ENCODE measurements around the gene COL9A3.
"Not testable (repeated sequence)": the region's sequence is repeated elsewhere in the genome, so short reads cannot be mapped to it uniquely, and the experiment has no call there.

The COL9A3 gene

DNA sequence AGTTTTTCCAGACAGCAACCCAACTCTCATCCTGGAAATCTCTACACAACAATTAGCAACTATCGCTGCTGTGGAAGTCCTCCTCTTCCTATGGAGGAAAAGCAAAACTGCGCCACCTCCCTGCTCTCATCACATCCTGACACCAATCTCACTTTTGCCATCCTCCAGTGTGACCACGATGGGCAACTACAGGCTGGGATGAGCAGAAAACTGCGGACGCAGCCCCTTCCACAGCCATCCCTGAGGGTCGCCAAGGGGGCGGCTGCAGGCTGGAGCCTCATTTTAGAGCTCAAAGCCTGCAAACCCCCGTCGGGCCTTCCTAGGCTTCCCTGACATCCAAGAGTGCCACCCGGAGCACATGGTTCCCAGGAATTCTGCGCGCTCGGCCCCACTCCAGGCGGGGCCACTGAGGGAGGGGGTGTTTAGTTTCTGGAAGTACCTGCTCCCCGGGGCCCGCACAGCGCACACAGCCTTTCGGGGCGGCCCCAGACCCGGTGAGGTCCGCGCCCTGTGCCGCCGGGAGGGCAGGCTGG is 43.6 kb downstream of the COL9A3 start:
- no peak for DNase-seq

DNA sequence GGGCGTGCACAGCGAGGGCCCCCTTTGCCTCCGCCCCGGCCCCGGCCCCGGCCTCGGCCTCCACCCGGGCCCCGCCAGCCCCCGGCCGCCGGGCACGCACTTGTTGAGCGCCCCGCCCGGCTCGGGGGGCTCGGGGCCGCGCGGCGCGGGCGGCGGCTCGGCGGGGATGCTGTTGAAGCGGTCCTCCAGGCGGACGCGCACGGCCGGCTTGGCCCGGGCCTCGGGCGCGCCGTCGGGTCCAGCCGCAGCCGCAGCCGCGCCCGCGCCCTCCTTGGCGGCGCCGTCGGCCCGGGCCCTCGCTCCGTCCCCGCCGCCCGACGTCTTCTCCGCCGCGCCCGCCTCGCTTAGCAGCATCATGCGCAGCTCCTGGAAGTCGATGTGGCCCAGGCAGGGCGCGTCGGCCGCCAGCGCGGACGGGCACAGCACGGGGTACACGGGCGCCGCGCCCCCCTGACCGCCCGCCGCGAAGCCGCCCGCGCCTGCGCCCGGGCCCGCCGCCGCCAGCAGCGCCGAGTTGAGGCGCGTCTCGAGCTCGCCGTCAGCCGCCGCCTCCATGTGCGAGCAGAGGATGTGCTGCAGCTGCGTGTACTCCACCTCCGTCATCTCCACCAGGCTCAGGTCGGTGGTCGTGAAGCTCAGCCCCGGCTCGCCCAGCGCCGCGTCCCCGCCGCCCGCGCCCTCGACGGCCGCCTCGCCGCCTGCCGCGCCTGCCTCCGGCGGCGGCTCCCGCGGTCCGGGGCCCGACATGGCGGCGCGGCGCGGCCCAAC is 44.3 kb downstream of the COL9A3 start:
- DNase-seq, result no peak

DNA sequence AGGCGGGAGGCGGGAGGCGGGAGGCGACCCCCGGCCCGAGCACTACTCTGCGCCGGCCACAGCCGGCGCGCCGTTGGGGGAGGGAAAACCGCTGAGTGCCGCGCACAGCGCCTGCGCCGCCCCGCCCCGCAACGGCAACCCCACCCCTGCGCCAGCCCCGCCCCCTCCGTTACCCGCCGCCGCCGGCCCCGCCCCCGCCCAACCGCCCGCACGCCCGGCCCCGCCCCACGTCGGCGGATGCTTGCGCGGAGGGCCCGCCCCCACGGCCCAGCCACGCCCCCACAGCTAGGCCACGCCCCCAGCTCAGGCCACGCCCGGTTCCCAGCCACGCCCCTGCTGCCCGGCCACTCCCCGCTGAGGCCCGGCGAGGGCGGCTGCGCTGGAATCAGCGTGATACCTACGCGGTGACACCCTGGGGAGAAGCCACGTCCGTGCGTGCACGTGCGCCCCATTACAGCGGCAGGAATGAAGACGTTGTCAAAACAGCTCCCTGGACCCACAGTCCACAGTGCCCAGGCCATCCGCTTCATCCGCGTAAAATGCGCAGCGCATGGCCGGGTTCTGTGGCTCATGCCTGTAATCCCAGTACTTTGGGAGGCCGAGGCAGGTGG is 45.0 kb downstream of the COL9A3 start, which contains the start of gene TCFL5:
TCFL5 (minus strand) TSS at position 97 of the 611 bp plus-strand sequence. CDS start 152 bp downstream, outside the sequence.
- no peak for DNase-seq

DNA sequence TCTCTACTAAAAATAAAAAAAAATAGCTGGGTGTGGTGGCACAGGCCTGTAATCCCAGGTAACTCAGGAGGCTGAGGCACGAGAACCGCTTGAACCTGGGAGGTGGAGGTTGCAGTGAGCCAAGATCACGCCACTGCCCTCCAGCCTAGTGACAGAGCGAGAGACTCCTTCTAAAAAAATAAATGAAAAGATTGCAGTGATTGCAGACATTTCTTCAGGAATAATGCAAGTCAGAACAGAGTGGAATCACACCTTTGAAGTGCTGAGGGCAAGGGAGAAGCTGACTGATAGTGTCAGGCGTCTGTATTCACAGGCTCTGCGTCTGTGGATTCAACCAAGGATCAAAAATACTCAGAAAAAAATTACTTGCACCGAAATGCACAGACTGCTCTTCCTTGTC is 47.4 kb downstream of the COL9A3 start:
- no peak for DNase-seq

DNA sequence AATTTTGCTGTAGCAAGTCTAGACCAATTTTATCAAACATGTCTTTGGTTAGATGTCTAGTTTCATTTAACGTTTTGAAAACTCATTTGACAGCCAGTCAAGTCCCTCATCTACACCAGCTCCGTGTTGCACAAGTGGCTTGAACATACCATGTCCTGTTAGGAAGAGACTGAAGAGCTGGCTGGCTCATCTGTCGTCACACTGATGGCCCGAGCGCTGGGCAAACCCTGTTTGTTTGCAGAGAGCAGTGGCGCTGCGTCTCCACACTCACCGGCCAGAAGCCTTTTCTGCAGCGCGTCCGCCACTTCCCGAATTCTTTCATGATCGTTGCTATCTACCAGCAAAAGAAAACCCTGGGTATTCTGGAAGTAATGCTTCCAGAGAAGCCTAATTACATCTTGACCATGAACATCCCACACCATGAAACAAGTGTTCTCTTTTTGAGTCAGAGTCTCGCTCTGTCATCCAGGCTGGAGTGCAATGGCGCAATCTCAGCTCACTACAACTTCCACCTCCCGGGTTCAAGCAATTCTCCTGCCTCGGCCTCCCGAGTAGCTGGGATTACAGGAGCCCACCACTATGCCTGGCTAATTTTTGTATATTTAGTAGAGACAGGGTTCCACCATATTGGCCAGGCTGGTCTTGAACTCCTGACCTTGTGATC is 55.5 kb downstream of the COL9A3 start:
- DNase-seq, result no peak

DNA sequence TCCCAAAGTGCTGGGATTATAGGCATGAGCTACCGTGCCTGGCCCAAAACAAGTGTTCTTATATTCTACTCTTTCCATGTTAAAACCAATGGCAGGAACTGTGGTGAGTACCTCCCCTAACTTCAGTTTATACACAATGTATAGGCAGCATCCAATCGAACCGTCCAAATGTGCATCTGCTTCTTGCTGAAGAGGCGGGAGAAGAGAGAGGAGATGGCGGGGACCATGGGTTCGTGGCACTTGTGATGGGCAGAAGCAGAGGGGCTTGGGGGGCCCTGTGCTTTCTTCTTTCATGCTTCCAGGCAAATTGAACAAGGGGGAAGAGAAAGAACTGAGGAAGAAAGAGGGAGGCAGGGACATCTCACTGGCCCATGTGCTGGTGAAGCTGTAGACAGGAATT is 56.0 kb downstream of the COL9A3 start:
- no peak for DNase-seq

DNA sequence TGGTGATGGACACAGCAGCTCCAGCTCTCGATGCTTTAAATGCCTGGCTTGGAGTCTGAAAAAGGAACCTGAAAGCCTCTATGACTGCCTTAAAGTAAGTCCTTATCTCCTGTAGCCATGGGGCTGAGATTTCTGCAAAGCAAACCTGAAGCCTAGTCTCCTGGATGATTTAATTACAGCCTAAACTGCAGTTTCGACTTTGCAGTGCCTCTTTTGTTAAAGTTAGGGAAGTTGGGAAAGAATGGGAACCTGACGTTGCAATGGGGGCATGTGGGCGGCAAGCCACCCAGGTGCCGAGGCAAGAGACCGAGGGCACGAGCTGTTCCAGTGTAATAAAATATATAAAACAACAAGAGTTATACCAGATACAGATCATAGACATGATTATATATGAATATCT is 56.4 kb downstream of the COL9A3 start:
- no peak for DNase-seq

DNA sequence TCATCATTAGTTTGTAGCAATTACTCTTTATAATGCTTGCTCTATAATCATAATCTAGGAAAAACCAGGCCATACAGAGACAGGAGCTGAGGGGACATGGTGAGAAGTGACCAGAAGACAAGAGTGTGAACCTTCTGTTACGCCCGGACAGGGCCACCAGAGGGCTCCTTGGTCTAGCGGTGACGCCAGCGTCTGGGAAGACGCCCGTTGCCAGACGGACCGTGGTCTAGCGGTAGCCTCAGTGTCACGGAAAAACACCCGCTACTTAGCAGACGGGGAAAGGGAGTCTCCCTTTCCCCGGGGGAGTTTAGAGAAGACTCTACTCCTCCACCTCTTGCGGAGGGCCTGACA is 56.8 kb downstream of the COL9A3 start:
- not testable (repeated sequence) for DNase-seq

DNA sequence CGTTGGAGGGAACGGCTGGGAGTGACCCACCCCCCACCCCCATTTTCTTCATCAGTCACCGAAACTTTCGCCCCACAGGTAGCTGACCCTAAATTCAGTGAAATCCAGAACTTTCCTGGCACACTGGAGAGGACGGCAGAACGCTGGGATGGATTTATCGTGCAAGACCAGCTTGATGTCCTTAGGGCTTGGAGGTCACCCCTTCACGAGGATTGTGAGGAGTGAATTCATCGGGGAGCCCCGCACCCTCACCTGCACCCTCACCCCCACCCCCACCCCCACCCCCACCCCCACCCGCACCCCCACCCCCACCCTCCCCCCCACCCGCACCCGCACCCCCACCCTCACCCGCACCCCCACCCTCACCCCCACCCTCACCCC is 58.1 kb downstream of the COL9A3 start:
- DNase-seq, result no peak

DNA sequence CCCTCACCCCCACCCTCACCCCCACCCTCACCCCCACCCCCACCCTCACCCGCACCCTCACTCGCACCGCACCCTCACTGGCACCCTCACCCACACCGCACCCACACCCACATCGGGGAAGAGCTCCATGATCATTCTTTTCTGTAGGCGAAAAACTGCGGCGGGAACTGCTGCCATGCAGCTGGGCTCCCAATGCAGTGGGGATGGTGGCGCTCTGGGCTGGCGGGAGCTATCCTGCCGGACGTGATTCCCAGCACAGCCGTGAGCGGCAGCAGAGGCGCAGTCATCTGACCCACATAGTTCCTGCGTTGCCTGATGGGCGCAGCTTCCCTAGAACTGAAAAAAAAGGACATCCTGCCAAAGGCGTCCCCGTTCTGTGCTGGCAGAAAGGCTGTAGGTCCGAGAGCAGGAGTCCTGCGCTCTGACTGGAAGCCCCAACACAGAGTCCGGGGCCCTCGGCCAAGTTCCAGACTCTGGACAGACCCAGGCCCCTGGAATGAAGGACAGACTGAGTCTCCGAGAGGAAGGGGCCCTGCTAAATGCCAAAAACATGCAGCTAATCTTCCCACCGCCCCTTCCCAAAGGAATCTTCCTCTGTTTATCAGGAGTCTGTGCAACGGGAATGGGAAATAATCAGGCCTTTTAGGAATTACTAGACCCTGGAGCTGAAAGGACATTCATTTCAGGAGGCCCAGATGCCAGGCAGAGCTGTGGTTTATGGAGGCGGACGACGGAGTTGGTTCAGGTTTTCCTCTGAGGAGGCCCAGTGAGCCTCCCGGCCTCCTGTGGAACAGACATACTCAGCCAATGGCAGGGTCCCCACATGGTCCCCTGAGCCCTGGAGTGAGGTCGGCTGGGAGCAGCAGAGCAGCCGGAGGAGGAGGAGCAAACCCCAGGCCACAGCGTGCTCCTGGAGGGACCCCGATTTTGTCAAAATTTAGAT is 58.8 kb downstream of the COL9A3 start:
- no peak for DNase-seq

DNA sequence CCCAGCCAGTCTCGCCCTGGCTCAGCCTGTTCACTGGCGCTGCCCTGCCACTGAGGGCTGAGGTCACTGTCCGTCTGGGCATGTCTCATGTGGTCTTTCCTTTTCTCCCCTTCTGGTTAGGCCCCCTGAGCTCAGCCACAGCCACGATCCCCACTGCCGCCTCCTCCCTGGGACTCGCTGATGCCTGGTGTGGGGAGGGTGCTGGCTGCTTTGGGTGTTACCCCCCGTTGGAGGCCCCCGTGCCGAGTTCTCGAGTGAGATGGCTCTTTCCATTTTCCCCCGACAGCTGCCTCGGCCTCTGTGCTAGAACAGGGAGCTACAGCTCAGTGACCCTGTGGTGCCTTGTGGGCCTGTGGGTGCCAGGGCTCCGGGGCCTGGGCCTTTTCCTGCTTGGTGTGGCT is 59.7 kb downstream of the COL9A3 start:
- no peak for DNase-seq

DNA sequence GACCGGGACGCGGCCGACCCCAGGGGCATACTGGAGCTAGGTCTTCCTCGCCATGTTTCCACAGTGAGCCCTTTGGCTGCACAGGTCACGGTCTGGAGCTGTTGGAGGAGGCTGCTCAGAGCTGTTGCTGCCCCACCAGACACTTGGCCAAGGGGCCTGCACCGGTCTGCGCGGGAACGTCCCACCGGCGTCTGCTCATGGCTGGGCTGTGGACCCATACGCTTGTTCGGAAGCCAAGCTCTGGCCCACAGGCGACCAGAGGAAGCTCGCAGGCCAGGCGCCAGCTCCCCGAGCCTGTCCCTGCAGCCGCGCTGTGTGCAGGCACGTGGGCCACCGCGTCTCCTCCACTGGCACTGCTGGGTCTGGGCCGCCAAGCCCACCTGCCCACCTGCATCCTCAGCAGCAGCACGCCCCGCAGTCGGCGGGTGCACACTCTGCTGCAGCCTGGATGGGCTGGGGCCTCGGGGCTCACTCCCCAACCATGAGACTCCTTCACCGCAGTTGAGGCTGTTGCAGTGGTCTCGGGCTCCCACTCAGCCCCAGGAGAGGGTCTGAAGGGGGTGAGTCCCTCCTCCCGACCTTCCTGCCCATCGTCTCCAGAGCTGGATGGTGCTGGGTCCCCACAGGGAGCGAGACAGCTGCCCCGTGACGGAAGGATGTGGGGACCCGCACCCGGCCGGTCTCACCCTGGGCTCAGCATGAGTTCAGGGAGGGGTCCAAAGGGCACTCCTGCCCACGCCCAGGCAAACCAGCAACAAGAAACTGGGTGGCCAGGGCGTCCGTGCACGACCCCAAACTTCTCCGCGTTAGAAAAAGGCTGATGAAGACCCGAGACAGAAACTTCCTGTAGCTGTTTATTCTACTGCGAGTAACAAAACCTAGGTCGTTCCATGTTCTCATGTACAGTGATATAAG is 60.3 kb downstream of the COL9A3 start:
- DNase-seq, result no peak

DNA sequence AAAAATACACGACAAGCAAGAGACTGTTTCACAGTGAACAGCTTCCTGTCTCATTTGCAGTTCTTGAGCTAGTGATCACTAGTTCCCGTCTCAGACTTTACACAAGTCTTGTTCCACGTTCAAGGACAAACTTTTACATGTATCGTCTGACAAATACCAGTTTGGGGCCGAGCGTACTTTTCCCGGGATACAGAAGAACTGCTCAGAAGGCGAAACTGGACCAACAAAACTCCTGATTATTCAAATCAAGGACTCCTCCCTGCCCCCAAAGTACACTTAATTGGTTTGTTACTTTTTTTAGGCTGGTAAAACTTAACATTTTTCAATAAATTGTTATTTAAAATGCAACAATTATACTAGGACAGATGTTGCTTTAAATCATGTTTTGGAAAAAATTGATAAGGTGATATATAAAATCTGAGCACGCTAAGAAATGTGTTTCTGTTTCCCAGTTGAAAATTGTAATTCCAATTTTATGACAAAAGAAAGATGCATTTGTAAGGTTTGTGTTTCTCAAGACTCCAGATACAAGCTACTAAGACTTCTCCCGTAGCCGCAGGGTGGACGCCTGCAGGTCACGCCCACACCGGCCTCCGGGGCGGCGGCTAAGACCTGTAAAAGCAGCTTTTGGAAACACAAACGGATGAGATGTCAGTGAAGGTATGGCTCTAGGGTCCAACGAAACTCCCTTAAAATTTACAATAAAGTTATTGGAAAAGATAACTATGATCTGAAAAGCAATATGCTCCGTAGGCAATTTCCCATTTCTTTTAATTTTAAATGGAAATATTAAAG is 61.6 kb downstream of the COL9A3 start:
- no peak for DNase-seq

DNA sequence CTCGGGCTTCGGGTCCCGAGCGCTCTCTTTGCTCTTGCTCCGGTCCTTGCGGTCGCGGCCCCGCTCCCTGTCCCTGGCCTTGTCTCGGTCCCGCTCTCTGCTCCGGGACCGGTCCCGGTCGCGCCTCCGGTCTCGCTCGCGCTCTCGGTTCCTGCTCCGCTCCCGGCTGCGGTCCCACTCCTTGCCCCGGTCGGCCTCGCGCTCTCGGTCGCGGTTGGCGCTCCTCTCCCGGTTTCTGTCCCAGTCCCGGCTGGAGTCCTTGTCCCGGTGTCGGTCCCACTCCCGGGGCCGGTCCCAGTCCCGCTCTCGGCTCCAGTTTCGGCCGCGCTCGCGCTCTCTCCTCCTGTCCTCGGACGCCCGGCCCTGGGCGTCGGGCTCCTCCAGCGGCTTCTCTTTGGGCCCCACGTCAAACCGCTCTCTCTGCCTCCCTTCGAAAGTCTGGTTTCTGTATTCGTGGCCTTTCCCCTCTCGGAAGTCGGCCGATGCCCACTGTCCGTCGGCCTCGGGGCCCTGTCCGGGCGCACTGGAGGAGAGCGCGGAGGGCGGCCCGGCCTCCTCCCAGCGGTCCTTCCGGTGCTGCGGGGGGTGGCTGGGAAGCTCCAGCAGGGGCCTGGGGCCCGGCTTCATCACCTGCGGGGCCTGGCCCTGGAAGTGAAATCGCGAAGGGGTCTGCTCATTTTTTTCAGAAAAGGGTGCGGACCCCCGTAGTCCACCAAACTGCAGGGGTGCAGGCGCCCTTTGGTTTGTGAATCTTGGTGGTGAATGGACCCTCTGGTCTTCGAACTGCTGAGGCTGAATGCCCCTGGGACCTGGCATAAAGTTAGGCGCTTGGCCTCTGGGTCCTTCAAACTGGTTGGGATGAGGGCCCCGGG is 62.7 kb downstream of the COL9A3 start:
- DNase-seq, result no peak

DNA sequence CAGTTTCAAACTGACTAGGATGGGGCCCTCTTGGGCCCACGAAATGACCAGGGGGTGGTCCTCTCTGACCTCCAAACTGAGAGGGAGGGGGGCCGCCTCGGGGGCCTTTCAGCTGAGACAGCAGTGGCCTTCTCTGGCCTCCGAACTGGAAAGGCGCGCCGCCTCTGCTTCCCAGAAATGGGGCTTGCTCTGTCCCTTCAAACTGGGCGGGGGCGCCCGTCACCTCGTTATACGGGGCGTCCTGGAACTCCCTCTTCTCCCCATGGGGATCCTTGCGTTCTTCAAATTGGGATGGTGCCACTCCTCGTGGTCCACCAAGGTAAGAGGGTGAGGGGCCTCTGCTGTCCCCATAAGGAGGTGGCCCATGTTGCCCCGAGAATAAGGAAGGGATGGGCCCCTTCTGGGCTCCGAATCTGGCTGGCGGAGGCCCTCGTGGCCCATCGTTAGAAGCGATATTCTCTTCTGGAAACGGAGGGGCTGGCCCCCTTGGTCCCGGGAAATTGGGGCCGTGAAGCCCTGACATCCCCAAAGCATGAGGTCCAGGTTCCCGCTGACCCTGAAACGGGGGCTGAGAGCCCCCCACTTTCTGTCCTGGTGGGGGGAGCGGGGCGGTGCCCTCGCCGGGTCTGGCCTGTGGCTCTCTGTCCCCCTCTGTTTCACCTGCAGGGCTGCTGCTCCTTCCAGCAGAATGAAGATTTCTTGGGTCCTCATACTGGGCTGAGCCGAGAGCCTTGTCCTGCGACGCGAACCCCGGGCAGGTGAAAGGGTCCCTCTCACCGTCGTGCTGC is 63.5 kb downstream of the COL9A3 start:
- no peak for DNase-seq

DNA sequence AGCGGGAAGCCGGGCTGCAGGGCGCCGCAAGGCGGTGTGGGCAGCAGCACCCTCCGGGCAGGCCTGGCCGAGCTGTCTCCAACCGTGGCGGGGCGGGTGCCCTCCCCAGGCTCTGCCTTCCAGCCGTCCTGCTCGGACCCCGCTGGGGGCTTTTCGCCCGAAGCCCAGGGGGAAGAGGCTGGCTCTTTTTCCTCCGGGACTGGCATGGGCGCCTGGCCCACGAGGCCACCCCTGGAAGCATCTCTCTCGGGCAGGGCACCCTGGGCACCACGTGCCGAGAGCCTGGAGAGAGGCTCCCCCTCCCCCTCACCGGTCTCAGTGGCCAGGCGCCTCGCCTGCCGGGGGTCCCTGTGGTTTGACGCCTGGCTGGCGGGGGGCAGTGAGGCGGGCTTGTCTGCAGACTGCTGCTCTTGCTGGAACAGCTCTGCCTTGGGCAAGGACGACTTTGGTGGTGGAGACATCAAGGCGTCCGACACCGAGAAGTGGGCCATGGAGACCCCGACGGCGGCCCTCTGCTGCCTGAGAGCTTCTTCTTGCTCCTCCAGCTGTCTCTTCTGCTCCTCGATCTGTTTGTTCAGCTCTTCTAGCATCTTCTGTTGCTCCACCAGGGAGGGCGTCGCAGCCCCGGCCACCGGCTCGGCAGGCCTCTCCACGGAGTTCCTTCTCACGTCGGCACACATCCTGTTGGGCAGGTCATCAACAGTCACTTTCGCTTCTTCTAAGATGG is 64.2 kb downstream of the COL9A3 start:
- DNase-seq, result no peak

DNA sequence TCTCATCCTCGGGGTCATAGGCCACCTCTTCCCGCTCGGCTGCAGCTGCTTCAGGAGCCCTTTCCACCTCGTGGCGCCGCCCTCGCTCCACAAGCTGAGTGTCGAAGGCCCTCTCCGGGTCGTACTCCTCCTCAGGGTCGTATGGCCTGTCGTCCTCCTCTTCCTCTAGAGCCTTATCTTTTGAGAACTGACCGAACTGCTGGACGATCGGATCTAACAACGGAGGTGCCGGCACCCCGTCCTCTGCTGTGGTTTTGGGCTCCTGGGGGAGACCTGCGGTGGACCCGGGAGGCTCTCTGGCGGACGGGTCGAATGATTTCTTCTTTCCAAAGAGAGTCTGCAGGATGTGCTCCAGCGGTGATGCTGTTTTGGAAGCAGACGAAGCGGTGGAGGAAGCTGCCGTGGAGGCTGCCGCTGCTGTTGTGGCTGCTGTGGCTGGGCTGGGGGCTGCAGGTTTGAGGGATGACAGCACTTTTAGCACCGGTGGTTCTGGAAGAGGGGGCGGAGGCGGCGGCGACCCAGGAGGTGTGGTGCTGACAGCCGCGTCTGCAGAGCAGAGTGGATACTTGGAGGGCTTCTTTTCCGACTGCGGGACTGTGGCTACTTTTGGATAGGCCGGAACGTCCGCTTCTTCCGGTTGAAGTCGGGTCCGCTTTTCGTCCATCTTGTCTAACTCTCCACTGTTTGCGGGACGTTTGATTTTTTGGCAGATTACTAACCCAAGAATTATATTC is 65.0 kb downstream of the COL9A3 start:
- no peak for DNase-seq

DNA sequence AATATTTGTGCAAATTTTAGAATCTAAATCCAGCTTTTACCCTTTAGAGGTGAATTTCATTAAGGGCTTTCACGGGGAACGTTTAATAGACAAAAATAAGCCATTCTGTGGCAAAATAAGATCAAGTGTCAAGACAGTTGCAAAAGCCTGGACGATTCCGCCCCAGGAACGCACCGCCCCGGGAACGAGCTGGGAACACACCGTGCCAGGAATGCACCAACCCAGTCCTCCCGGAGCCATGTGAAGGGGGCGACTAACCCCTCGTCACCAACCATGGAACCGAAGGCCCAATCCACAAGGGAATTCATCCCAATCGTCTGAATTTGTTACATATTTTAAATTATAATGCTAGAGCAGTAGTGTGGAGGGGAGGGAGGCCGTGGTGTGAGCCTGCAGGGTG is 65.6 kb downstream of the COL9A3 start:
- DNase-seq, result no peak

All from NCI-H1436 treated with DMSO at 0.1 percent for 48 hours (cell line).